GM12892 (cell line): ENCODE data around the gene OXLD1.
A peak's percentile ranks its signal among the peaks of the same experiment; 100 is the strongest.

Source experiments
- POLR2A ChIP-seq: IDR thresholded peaks from 2 replicates; pipeline ENCODE4 v1.6.1; 2011; ENCODE audit warnings: low read depth, low read length, control low read depth
- POLR2AphosphoS5 ChIP-seq: IDR thresholded peaks from 2 replicates; pipeline ENCODE4 v1.6.1; 2011; ENCODE audit warnings: low read depth, low read length, control low read depth
- TAF1 ChIP-seq: IDR thresholded peaks from 2 replicates; pipeline ENCODE4 v1.6.1; 2011; ENCODE audit warnings: low read depth, mild to moderate bottlenecking, control low read depth, low read length, borderline replicate concordance

- TF ChIP-seq POLR2AphosphoS5 (no peak; the same call in 1 of the 2 replicates), TAF1 (no peak), POLR2A (0 out of 2 replicates have a peak, but pooled peaks have one; percentile 11)
These were observed 35.1 kb upstream of the OXLD1 start for GRCh38 chr17:81701288-81702071.
